Choroid plexus epithelial cell (primary cell): ENCODE results near the gene ANO4.

Experiments
- DNase-seq: peaks from one replicate; pipeline ENCODE4 v3.0.0-alpha.2; 2010; ENCODE audit warnings: low read depth
- H3K4me3 ChIP-seq: 2 replicates; pipeline ENCODE4 v1.5.1; 2011; ENCODE audit warnings: low read depth, mild to moderate bottlenecking, control low read depth, low read length, moderate library complexity
- CTCF ChIP-seq: conservative IDR thresholded peaks from 2 replicates; pipeline ENCODE4 v1.5.1; 2011; ENCODE audit warnings: low read depth, mild to moderate bottlenecking, control low read depth, inconsistent platforms, low read length, moderate library complexity

ANO4 gene

GRCh38 chr12:101019667-101020066 lies 225.1 kb downstream of the ANO4 start:
- TF ChIP-seq CTCF: no peak
- no peak for DNase-seq
- H3K4me3 ChIP-seq: no peak overlapping the region

GRCh38 chr12:101021442-101021841 lies 226.9 kb downstream of the ANO4 start:
- DNase-seq: no peak
- H3K4me3 ChIP-seq: no peak overlapping the region
- TF ChIP-seq CTCF: no peak

DNA sequence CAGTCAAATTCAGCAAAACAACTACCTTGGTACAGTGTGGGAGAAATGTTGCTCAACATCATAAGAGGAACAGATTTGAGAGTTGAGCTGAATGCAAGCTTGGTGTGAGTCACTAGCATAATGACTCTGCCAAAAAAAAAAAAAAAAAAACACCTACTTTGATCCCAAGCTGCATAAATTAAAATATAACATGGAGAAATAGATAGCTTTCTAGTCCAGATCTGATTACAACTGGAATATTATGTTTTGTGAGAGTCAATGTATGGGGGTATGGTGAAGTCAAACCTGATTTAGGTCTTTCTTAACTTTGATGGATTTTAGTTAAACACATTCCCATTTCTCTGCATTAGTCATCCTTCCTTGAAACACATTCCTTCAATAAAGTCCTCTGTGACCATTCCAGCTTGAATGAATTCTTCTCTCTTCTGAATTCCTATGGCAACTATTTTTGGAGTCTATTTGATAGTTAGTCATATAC lies 227.4 kb downstream of the ANO4 start:
- peak; percentile 80 for DNase-seq

DNA sequence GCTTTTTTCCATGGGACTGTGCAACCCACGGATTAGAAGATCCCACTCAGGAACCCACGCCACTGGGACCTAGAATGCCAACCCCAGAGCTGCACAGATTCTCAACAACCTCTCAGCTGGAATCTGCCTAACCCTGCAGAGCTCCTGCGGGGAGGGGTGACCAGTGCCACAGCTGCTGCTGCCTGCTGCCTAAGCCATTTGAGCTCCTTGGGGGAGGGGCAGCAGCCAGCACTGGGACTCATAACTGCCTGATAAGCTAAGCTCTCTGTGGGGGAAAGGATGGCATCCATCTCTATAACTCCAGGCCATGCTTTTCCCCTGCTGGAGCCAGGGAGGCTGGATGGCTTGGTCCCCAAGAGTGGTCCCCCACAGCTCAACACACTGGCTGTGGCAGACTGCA lies 232.6 kb downstream of the ANO4 start:
- no peak for DNase-seq
- no peak overlapping the region for H3K4me3 ChIP-seq
- no peak for TF ChIP-seq CTCF

More for the DNA sequence above, 227.4 kb downstream of the ANO4 start:
- TF ChIP-seq CTCF: no peak
- H3K4me3 ChIP-seq: no peak overlapping the region

DNA sequence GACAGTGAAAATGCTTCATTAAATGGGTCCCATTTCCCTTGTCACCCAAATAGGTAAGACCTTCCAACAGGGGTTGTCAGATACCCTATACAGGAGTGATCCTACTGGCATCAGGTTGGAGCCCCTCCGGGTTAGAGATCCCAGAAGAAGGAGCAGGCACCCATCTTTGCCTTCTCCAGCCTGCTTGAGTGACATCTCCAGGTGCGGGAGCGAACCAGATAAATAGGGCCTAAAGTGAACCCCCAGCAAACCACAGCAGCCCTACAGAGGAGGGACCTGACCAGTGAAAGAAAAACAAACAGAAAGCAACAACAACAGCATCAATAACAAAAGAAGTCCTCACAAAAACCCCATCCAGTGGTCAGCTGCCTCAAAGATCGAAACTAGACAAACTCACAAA lies 233.2 kb downstream of the ANO4 start:
- no peak overlapping the region for H3K4me3 ChIP-seq
- no peak for TF ChIP-seq CTCF
- no peak for DNase-seq

GRCh38 chr12:101038289-101038871 lies 243.8 kb downstream of the ANO4 start:
- TF ChIP-seq CTCF: no peak
- DNase-seq: no peak
- no peak overlapping the region for H3K4me3 ChIP-seq

GRCh38 chr12:101039848-101040531 lies 245.4 kb downstream of the ANO4 start:
- no peak for DNase-seq
- no peak for TF ChIP-seq CTCF
- no peak overlapping the region for H3K4me3 ChIP-seq
